Panc1 (cell line): ENCODE measurements around the gene SCO2. TPM values are rescaled to one million over a fixed set of nuclear protein-coding genes. Genes with fewer than 3 reads are reported as not detected.
A peak's percentile ranks its signal among the peaks of the same experiment; 100 is the strongest.
"Not testable (repeated sequence)": the region's sequence is repeated elsewhere in the genome, so short reads cannot be mapped to it uniquely, and the experiment has no call there.

Experiments used
- ATAC-seq: fragments of 200-7000 bp; cut with Tn5 transposase; 2 replicates; pipeline ENCODE4 v1.9.1; 2020; ENCODE audit warnings: mild to moderate bottlenecking, moderate library complexity
- BruUV-seq: library from RNA; stranded (reverse); fragments of 400-500 nt; replicated peaks from 2 replicates; lab custom pipeline; 2021; lab: Mats Ljungman, UMichigan
- CTCF ChIA-PET: fragments of 300-600 bp; sonication (Branson Sonifier 250); formaldehyde crosslinking; loops from one replicate; lab custom pipeline; 2022; ENCODE audit warnings: antibody characterized with exemption; lab: Charles Lee
- POLR2A ChIA-PET: fragments of 300-600 bp; sonication (Branson Sonifier 250); formaldehyde crosslinking; loops from one replicate; lab custom pipeline; 2022; ENCODE audit warnings: antibody characterized with exemption; lab: Charles Lee
- DNase-seq: peaks from one replicate; pipeline ENCODE4 v3.0.0-alpha.2; 2010; ENCODE audit warnings: low read depth, low spot score
- H3K27ac ChIP-seq: 2 replicates; pipeline ENCODE4 v1.5.1; 2011; ENCODE audit warnings: mild to moderate bottlenecking, low read length, inconsistent platforms
- H3K27me3 ChIP-seq: fragments of 200-500 bp; sonication (Bioruptor generic); 2 replicates; pipeline ENCODE4 v1.6.0; 2014; ENCODE audit warnings: low read length, inconsistent platforms; ENCODE audit not compliant: control insufficient read depth, insufficient read depth
- H3K36me3 ChIP-seq: fragments of 200-500 bp; sonication (Bioruptor generic); 2 replicates; pipeline ENCODE4 v1.5.1; 2014; ENCODE audit warnings: inconsistent platforms, mild to moderate bottlenecking, low read length, moderate library complexity; ENCODE audit not compliant: control insufficient read depth, insufficient read depth
- H3K4me1 ChIP-seq: 2 replicates; pipeline ENCODE4 v1.5.1; 2011; ENCODE audit warnings: inconsistent platforms, mild to moderate bottlenecking, low read length, moderate library complexity; ENCODE audit not compliant: control insufficient read depth, insufficient read depth
- H3K4me3 ChIP-seq, 2 experiments: 2 replicates each; pipeline ENCODE4 v1.5.1; 2011 to 2012; ENCODE audit warnings: low read depth in 2 of 2, low read length in 2 of 2, mild to moderate bottlenecking in 2 of 2, inconsistent platforms in 1 of 2, moderate library complexity in 1 of 2
- H3K9me3 ChIP-seq: fragments of 200-500 bp; sonication (Bioruptor generic); 2 replicates; pipeline ENCODE4 v1.5.1; 2014; ENCODE audit warnings: low read depth, mild to moderate bottlenecking, inconsistent platforms, low read length, moderate library complexity; ENCODE audit not compliant: control insufficient read depth, insufficient read depth
- CTCF ChIP-seq: fragments of 450-650 bp; IDR thresholded peaks from 2 replicates; pipeline ENCODE4 v1.5.1; 2017; ENCODE audit warnings: mild to moderate bottlenecking
- POLR2AphosphoS5 ChIP-seq: IDR thresholded peaks from 2 replicates; pipeline ENCODE4 v1.6.1; 2012; ENCODE audit warnings: mild to moderate bottlenecking, low read depth, low read length, moderate library complexity
- REST ChIP-seq, 2 experiments: IDR thresholded peaks; 2 replicates each; pipeline ENCODE4 v1.6.1; 2011 to 2012; ENCODE audit warnings: low read depth in 2 of 2, control low read depth in 1 of 2, low read length in 1 of 2, mild to moderate bottlenecking in 1 of 2, moderate library complexity in 1 of 2; ENCODE audit not compliant: insufficient read depth in 1 of 2
- SIN3A ChIP-seq: IDR thresholded peaks from 2 replicates; pipeline ENCODE4 v1.6.1; 2012; ENCODE audit warnings: low read depth, mild to moderate bottlenecking, low read length, moderate library complexity, borderline replicate concordance; ENCODE audit not compliant: insufficient read depth
- TCF7L2 ChIP-seq: IDR thresholded peaks from 2 replicates; pipeline ENCODE4 v1.6.1; 2011; ENCODE audit warnings: mild to moderate bottlenecking, low read depth, low read length, inconsistent platforms
- in situ Hi-C: cut with HindIII; loops from 2 replicates; pipeline ENCODE4 v1.10.0; 2016; ENCODE audit warnings: low sequenced_read_pairs, low pct_unique_long_range_greater_than_20kb
- intact Hi-C: fragments of 100-400 bp; cut with micrococcal nuclease; formaldehyde crosslinking; loops from one replicate; pipeline ENCODE4 v1.10.0; 2022; ENCODE audit not compliant: unreplicated experiment
- total RNA-seq: library from RNA; stranded (reverse); gene quantifications from one replicate; pipeline ENCODE4 v1.2.1, GENCODE V29; 2021; ENCODE audit not compliant: unreplicated experiment

SCO2 gene
- total RNA-seq, 1 experiment from 2014 or later, result 14.2 TPM

- no peaks in the 10 kb centered on the region for H3K36me3 ChIP-seq
- in situ Hi-C loops, result no loop called here
- ATAC-seq (peak; percentile 63), DNase-seq (no peak)
- BruUV-seq, result no TSS peak
- H3K4me1 ChIP-seq, result peaks cover 14% of the 10 kb centered on the region
- ChIA-PET CTCF (no interaction called here), POLR2A (no interaction called here)
- TF ChIP-seq TCF7L2 (no peak), SIN3A (no peak)
- intact Hi-C loops, result no loop called here
- H3K4me3 ChIP-seq, result no peak overlapping the region
- H3K27me3 ChIP-seq, result no peaks in the 10 kb centered on the region
- H3K9me3 ChIP-seq, result no peaks in the 10 kb centered on the region
- peak overlapping the region; percentile 68; the same call in 1 of the 2 replicates for H3K27ac ChIP-seq
These were observed 19.4 kb upstream of the SCO2 start for GRCh38 chr22:50544746-50545253.

GRCh38 chr22:50544078-50544745 is 18.8 kb upstream of the SCO2 start:
- no peak for DNase-seq
- peak; percentile 84 for ATAC-seq
- intact Hi-C loops, result no loop called here
- TF ChIP-seq POLR2AphosphoS5, result no peak
- TF ChIP-seq CTCF, result peak; percentile 81; the same call in 1 of the 2 replicates
- TF ChIP-seq SIN3A, result no peak
- no peak for TF ChIP-seq TCF7L2
- no peaks in the 10 kb centered on the region for H3K9me3 ChIP-seq
- no peaks in the 10 kb centered on the region for H3K27me3 ChIP-seq
- H3K36me3 ChIP-seq, result no peaks in the 10 kb centered on the region
- no TSS peak for BruUV-seq
- peak overlapping the region; percentile 68; the same call in 1 of the 2 replicates for H3K27ac ChIP-seq
- ChIA-PET CTCF (no interaction called here), POLR2A (no interaction called here)
- in situ Hi-C loops, result no loop called here
- H3K4me1 ChIP-seq, result peaks cover 14% of the 10 kb centered on the region
- H3K4me3 ChIP-seq, result peak overlapping the region; percentile 19 to 43

- H3K4me1 ChIP-seq, result peaks cover 14% of the 10 kb centered on the region
- ATAC-seq, result no peak
- intact Hi-C loops (no loop called here), in situ Hi-C loops (no loop called here)
- TF ChIP-seq REST (IDR thresholded peaks at IDR 0.05; ENCODE audit: insufficient read depth in 1 of 2, low read depth in 2 of 2, low read length in 1 of 2), result no peak
- TF ChIP-seq SIN3A, result no peak
- no peak for TF ChIP-seq CTCF
- TF ChIP-seq POLR2AphosphoS5, result no peak
- no peak for TF ChIP-seq TCF7L2
- H3K9me3 ChIP-seq, result no peaks in the 10 kb centered on the region
- H3K27ac ChIP-seq, result no peak overlapping the region
- DNase-seq, result no peak
- no peak overlapping the region for H3K4me3 ChIP-seq
- H3K27me3 ChIP-seq, result no peaks in the 10 kb centered on the region
- ChIA-PET CTCF (no interaction called here), POLR2A (no interaction called here)
- BruUV-seq, result no TSS peak
- no peaks in the 10 kb centered on the region for H3K36me3 ChIP-seq
These were observed 17.1 kb upstream of the SCO2 start for GRCh38 chr22:50542416-50542927.

- BruUV-seq, intact Hi-C loops, ATAC-seq, H3K27me3 ChIP-seq, H3K4me3 ChIP-seq, H3K36me3 ChIP-seq, in situ Hi-C loops, H3K27ac ChIP-seq, DNase-seq, POLR2A ChIA-PET, H3K9me3 ChIP-seq: not testable (repeated sequence)
- peaks cover 14% of the 10 kb centered on the region for H3K4me1 ChIP-seq
- CTCF ChIA-PET, result interaction anchor here (0.6 kb wide), 1 partner anchor 8 kb away, joined by 3 read pairs; no protein-coding TSS in a partner anchor
These were observed 16.2 kb upstream of the SCO2 start for GRCh38 chr22:50541667-50542026.
